GM23248 (cell line): ENCODE results near the gene PSMD12.

ENCODE experiments used
- EZH2 ChIP-seq: fragments of 200-600 bp; sonication (generic); IDR thresholded peaks from 2 replicates; pipeline ENCODE4 v1.6.1; 2018; ENCODE audit warnings: antibody characterized with exemption, mild to moderate bottlenecking; ENCODE audit not compliant: insufficient read depth, poor library complexity, severe bottlenecking
- EZH2phosphoT487 ChIP-seq: fragments of 200-600 bp; sonication (generic); IDR thresholded peaks from 2 replicates; pipeline ENCODE4 v1.6.1; 2018; ENCODE audit warnings: antibody characterized with exemption, moderate library complexity, mild to moderate bottlenecking, low read depth; ENCODE audit not compliant: insufficient read depth

GRCh38 chr17:67403065-67403464 is 36.7 kb upstream of the PSMD12 start:
- no peak for TF ChIP-seq EZH2
- no peak for TF ChIP-seq EZH2phosphoT487
